K562 (cell line): ENCODE measurements around the gene HTT-AS. TPM values are rescaled to one million over a fixed set of nuclear protein-coding genes. Genes with fewer than 3 reads are reported as not detected.

ENCODE experiments used
- CHD4 ChIP-seq: fragments of 200-600 bp; sonication (generic); IDR thresholded peaks from 3 replicates; pipeline ENCODE4 v1.6.1; 2012; ENCODE audit warnings: low read depth, mild to moderate bottlenecking, mixed read lengths, low read length, inconsistent platforms; ENCODE audit not compliant: insufficient read depth, insufficient replicate concordance, poor library complexity, severe bottlenecking
- DACH1 ChIP-seq: fragments of 450-650 bp; IDR thresholded peaks from 2 replicates; pipeline ENCODE4 v1.6.1; 2018; ENCODE audit not compliant: partially characterized antibody
- ELF1 ChIP-seq: fragments of 200-800 bp; sonication (Bioruptor generic); IDR thresholded peaks from 2 replicates; pipeline ENCODE4 v1.6.1; 2016; ENCODE audit warnings: missing genetic modification characterization, missing compliant biosample characterization
- EZH2 ChIP-seq: IDR thresholded peaks from 2 replicates; pipeline ENCODE4 v1.6.1; 2012; ENCODE audit warnings: low read depth, mild to moderate bottlenecking, inconsistent platforms, low read length, borderline replicate concordance
- HNRNPH1 ChIP-seq: fragments of 200-400 bp; formaldehyde crosslinking; optimal IDR thresholded peaks from 2 replicates; pipeline ENCODE3; 2017; ENCODE audit warnings: low read depth, mild to moderate bottlenecking, low read length, moderate library complexity
- HNRNPK ChIP-seq: fragments of 200-400 bp; formaldehyde crosslinking; IDR thresholded peaks from one replicate; pipeline ENCODE4 v1.6.1; 2018; ENCODE audit warnings: mild to moderate bottlenecking, low read depth, low read length; ENCODE audit not compliant: poor library complexity, severe bottlenecking
- L3MBTL2 ChIP-seq: fragments of 450-650 bp; IDR thresholded peaks from 2 replicates; pipeline ENCODE4 v1.6.1; 2016; ENCODE audit warnings: mild to moderate bottlenecking, moderate library complexity
- YY1 ChIP-seq, 3 experiments: IDR thresholded peaks; 2 replicates each; pipeline ENCODE4 v1.6.1; 2011; ENCODE audit warnings: low read length in 2 of 3, mild to moderate bottlenecking in 2 of 3, moderate library complexity in 2 of 3, borderline replicate concordance in 1 of 3, control low read depth in 1 of 3, low read depth in 1 of 3; ENCODE audit not compliant: insufficient read depth in 3 of 3, insufficient replicate concordance in 2 of 3, control insufficient read depth in 1 of 3, insufficient read length in 1 of 3; ENCODE audit errors: extremely low read depth in 1 of 3
- ZNF778 ChIP-seq: fragments of 450-650 bp; formaldehyde crosslinking; IDR thresholded peaks from 2 replicates; pipeline ENCODE4 v1.4.0; 2020; ENCODE audit warnings: mild to moderate bottlenecking, moderate library complexity
- polyA plus RNA-seq, 8 experiments: library from polyadenylated mRNA; depleted of rRNA in 4 of 8; stranded (reverse) in 5 of 8; unstranded in 3 of 8; fragments of >200 nt; fragmentation: Nextera tagmentation in 2 of 8; fragmentation: Illumina TruSeq in 1 of 8; extraction: Ambion mirVana in 2 of 8; extraction: Trizol in 1 of 8; gene quantifications; 2 replicates each; pipeline versions ENCODE4 v1.2.1 to v1.2.3, GENCODE V29; 2011 to 2014; ENCODE audit warnings: inconsistent platforms in 1 of 8, missing spikeins in 1 of 8
- total RNA-seq, 7 experiments: library from RNA; depleted of rRNA in 6 of 7; stranded (reverse); fragments of >200 nt in 6 of 7; fragmentation: Illumina TruSeq in 2 of 7; extraction: Trizol in 2 of 7; gene quantifications; 2 replicates each; pipeline versions ENCODE4 v1.2.1 to v1.2.3, GENCODE V29; 2011 to 2021; ENCODE audit warnings: low replicate concordance in 1 of 7
- TF ChIP-seq, protein P1 (sequence below): fragments of 450-650 bp; formaldehyde crosslinking; IDR thresholded peaks from 2 replicates; pipeline ENCODE4 v1.4.0; 2020; ENCODE audit warnings: mild to moderate bottlenecking, moderate library complexity
- TF ChIP-seq, protein P2 (sequence below): fragments of 250-450 bp; sonication (Bioruptor Pico); IDR thresholded peaks from 2 replicates; pipeline ENCODE4 v1.4.0; 2020; ENCODE audit warnings: mild to moderate bottlenecking, moderate library complexity
- TF ChIP-seq, protein P3 (sequence below), 3 experiments: IDR thresholded peaks in 2 of 3; conservative IDR thresholded peaks in 1 of 3; 2 replicates each; pipeline ENCODE4 v1.5.1; 2011 to 2012; ENCODE audit warnings: low read length in 3 of 3, mild to moderate bottlenecking in 3 of 3, control low read depth in 2 of 3, improper control_type of control experiment in 1 of 3, inconsistent platforms in 1 of 3, low read depth in 1 of 3, mixed read lengths in 1 of 3, moderate library complexity in 1 of 3; ENCODE audit not compliant: insufficient read depth in 2 of 3
- TF ChIP-seq, protein P4 (sequence below): IDR thresholded peaks from 2 replicates; pipeline ENCODE4 v1.6.1; 2014; ENCODE audit warnings: antibody characterized with exemption

Gene HTT-AS
- total and polyA plus RNA-seq, 9 of the 15 experiments (the other 6 are each of a cell fraction or from before 2014, with no cell fraction given): not detected

DNA sequence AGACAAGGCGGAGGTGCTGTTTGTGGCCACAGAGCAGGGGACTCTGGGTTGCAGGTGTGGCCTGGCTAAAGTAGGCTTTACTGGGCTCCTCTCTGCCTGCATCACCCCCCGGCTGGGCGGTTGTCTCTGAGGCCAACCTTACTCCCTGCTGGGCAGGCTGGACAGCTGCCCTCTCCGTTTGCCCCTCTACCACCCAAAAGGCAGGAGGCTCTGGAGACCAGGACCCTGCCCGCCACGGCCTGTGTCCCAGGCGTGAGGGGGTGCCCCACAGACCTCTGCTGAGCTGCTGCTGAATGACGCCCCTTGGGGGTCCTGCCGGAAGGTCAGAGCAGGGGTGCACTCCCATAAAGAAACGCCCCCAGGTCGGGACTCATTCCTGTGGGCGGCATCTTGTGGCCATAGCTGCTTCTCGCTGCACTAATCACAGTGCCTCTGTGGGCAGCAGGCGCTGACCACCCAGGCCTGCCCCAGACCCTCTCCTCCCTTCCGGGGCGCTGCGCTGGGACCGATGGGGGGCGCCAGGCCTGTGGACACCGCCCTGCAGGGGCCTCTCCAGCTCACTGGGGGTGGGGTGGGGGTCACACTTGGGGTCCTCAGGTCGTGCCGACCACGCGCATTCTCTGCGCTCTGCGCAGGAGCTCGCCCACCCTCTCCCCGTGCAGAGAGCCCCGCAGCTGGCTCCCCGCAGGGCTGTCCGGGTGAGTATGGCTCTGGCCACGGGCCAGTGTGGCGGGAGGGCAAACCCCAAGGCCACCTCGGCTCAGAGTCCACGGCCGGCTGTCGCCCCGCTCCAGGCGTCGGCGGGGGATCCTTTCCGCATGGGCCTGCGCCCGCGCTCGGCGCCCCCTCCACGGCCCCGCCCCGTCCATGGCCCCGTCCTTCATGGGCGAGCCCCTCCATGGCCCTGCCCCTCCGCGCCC is 920 bp downstream of the HTT-AS start (continued):
- TF ChIP-seq, protein P1, sequence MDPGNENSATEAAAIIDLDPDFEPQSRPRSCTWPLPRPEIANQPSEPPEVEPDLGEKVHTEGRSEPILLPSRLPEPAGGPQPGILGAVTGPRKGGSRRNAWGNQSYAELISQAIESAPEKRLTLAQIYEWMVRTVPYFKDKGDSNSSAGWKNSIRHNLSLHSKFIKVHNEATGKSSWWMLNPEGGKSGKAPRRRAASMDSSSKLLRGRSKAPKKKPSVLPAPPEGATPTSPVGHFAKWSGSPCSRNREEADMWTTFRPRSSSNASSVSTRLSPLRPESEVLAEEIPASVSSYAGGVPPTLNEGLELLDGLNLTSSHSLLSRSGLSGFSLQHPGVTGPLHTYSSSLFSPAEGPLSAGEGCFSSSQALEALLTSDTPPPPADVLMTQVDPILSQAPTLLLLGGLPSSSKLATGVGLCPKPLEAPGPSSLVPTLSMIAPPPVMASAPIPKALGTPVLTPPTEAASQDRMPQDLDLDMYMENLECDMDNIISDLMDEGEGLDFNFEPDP: no peak
- TF ChIP-seq, protein P2, sequence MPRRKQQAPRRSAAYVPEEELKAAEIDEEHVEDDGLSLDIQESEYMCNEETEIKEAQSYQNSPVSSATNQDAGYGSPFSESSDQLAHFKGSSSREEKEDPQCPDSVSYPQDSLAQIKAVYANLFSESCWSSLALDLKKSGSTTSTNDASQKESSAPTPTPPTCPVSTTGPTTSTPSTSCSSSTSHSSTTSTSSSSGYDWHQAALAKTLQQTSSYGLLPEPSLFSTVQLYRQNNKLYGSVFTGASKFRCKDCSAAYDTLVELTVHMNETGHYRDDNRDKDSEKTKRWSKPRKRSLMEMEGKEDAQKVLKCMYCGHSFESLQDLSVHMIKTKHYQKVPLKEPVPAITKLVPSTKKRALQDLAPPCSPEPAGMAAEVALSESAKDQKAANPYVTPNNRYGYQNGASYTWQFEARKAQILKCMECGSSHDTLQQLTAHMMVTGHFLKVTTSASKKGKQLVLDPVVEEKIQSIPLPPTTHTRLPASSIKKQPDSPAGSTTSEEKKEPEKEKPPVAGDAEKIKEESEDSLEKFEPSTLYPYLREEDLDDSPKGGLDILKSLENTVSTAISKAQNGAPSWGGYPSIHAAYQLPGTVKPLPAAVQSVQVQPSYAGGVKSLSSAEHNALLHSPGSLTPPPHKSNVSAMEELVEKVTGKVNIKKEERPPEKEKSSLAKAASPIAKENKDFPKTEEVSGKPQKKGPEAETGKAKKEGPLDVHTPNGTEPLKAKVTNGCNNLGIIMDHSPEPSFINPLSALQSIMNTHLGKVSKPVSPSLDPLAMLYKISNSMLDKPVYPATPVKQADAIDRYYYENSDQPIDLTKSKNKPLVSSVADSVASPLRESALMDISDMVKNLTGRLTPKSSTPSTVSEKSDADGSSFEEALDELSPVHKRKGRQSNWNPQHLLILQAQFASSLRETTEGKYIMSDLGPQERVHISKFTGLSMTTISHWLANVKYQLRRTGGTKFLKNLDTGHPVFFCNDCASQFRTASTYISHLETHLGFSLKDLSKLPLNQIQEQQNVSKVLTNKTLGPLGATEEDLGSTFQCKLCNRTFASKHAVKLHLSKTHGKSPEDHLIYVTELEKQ: no peak
- TF ChIP-seq HNRNPK (peak; percentile 47), L3MBTL2 (peak; percentile 40; the same call in 1 of the 2 replicates), HNRNPH1 (no peak), ELF1 (tag) (peak; percentile 47), CHD4 (peak; percentile 27), YY1 (IDR thresholded peaks at IDR 0.05; ENCODE audit: borderline replicate concordance in 1 of 3, control insufficient read depth in 1 of 3, extremely low read depth in 1 of 3, insufficient read depth in 3 of 3, insufficient read length in 1 of 3, insufficient replicate concordance in 2 of 3, low read depth in 1 of 3, low read length in 2 of 3) (peak in 1 of 3 experiments; percentile 26), DACH1 (no peak), EZH2 (no peak), ZNF778 (CRISPR knock-in tag) (no peak)
- TF ChIP-seq, protein P3, sequence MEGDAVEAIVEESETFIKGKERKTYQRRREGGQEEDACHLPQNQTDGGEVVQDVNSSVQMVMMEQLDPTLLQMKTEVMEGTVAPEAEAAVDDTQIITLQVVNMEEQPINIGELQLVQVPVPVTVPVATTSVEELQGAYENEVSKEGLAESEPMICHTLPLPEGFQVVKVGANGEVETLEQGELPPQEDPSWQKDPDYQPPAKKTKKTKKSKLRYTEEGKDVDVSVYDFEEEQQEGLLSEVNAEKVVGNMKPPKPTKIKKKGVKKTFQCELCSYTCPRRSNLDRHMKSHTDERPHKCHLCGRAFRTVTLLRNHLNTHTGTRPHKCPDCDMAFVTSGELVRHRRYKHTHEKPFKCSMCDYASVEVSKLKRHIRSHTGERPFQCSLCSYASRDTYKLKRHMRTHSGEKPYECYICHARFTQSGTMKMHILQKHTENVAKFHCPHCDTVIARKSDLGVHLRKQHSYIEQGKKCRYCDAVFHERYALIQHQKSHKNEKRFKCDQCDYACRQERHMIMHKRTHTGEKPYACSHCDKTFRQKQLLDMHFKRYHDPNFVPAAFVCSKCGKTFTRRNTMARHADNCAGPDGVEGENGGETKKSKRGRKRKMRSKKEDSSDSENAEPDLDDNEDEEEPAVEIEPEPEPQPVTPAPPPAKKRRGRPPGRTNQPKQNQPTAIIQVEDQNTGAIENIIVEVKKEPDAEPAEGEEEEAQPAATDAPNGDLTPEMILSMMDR (IDR thresholded peaks at IDR 0.05 in 2 of 3, conservative IDR thresholded peaks at IDR 0.05 in 1 of 3; ENCODE audit: insufficient read depth in 2 of 3, low read depth in 1 of 3, low read length in 3 of 3): 0 out of 6 replicates have a peak, but pooled peaks of 2 of the 3 experiments have one; percentile 4 to 26
- TF ChIP-seq, protein P4, sequence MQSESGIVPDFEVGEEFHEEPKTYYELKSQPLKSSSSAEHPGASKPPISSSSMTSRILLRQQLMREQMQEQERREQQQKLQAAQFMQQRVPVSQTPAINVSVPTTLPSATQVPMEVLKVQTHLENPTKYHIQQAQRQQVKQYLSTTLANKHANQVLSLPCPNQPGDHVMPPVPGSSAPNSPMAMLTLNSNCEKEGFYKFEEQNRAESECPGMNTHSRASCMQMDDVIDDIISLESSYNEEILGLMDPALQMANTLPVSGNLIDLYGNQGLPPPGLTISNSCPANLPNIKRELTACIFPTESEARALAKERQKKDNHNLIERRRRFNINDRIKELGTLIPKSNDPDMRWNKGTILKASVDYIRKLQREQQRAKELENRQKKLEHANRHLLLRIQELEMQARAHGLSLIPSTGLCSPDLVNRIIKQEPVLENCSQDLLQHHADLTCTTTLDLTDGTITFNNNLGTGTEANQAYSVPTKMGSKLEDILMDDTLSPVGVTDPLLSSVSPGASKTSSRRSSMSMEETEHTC: no peak
